ENCODE data around the gene KATNB1.
"Not testable (repeated sequence)": the region's sequence is repeated elsewhere in the genome, so short reads cannot be mapped to it uniquely, and the experiment has no call there.

The KATNB1 gene

GRCh38 chr16:57791893-57792461 is 56.4 kb downstream of the KATNB1 start:
- no peak for DNase-seq (ENCODE audit: low spot score)

- DNase-seq (ENCODE audit: low spot score), result no peak
These were observed 59.4 kb downstream of the KATNB1 start for GRCh38 chr16:57794849-57795430.

- peak; percentile 59 for DNase-seq (ENCODE audit: low spot score)
These were observed 59.9 kb downstream of the KATNB1 start for GRCh38 chr16:57795431-57795878.

GRCh38 chr16:57796014-57796413 is 60.4 kb downstream of the KATNB1 start:
- not testable (repeated sequence) for DNase-seq (ENCODE audit: low spot score)

GRCh38 chr16:57797216-57797525 is 61.6 kb downstream of the KATNB1 start:
- no peak for DNase-seq (ENCODE audit: low spot score)

- peak; percentile 61 for DNase-seq (ENCODE audit: low spot score)
These were observed 62.1 kb downstream of the KATNB1 start for GRCh38 chr16:57797526-57798266.

GRCh38 chr16:57798267-57798810 is 62.8 kb downstream of the KATNB1 start:
- DNase-seq (ENCODE audit: low spot score), result no peak

GRCh38 chr16:57798953-57799599 is 63.5 kb downstream of the KATNB1 start:
- DNase-seq (ENCODE audit: low spot score), result no peak

GRCh38 chr16:57799600-57800199 is 64.1 kb downstream of the KATNB1 start:
- no peak for DNase-seq (ENCODE audit: low spot score)

- no peak for DNase-seq (ENCODE audit: low spot score)
These were observed 64.9 kb downstream of the KATNB1 start for GRCh38 chr16:57800200-57801097.

GRCh38 chr16:57801098-57801808 is 65.7 kb downstream of the KATNB1 start:
- no peak for DNase-seq (ENCODE audit: low spot score)

- no peak for DNase-seq (ENCODE audit: low spot score)
These were observed 66.3 kb downstream of the KATNB1 start for GRCh38 chr16:57801809-57802340.

- no peak for DNase-seq (ENCODE audit: low spot score)
These were observed 67.0 kb downstream of the KATNB1 start, which contains the start of gene KIFC3 for GRCh38 chr16:57802341-57803133. KIFC3 (minus strand) TSS chr16:57802491; CDS start chr16:57798243, 4,248 bp downstream.

GRCh38 chr16:57803134-57803990 is 67.8 kb downstream of the KATNB1 start:
- no peak for DNase-seq (ENCODE audit: low spot score)

GRCh38 chr16:57804111-57804837 is 68.7 kb downstream of the KATNB1 start:
- no peak for DNase-seq (ENCODE audit: low spot score)

GRCh38 chr16:57805176-57805575 is 69.6 kb downstream of the KATNB1 start:
- DNase-seq (ENCODE audit: low spot score), result no peak

Data from SW480 (cell line).